GM18873 (cell line): ENCODE data around the gene RERE.
"Not testable (repeated sequence)": the region's sequence is repeated elsewhere in the genome, so short reads cannot be mapped to it uniquely, and the experiment has no call there.

Experiments used
- ATAC-seq: cut with Tn5 transposase; IDR thresholded peaks from one replicate; pipeline ENCODE4 v1.9.1; 2021; ENCODE audit warnings: mild to moderate bottlenecking, moderate library complexity, moderate number of reproducible peaks; ENCODE audit not compliant: unreplicated experiment, low FRiP score

RERE gene

GRCh38 chr1:8398677-8399076, 418.8 kb downstream of the RERE start:
- ATAC-seq, result no peak

DNA sequence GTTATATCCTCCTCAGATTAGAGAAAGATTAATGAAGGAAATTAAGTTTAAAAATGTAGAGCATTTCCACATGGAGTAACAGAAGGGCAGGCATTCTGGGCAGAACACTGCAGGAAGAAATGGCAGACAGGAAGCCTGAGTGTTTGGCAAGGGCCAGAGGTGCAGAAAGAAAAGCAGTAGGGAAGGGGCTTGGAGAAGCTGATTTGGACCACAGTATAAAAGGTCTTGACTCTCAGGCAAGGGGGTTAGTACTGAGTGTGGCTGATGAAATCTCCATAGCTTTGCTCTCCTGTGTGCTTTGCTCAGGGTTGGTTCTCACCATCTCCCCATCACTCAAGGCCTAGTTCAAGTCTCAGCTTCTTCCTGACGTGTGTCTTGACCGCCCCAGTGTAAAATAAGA, 419.4 kb downstream of the RERE start:
- ATAC-seq, result no peak

- peak; percentile 44 for ATAC-seq
Observed at GRCh38 chr1:8397511-8397910, 419.9 kb downstream of the RERE start.

DNA sequence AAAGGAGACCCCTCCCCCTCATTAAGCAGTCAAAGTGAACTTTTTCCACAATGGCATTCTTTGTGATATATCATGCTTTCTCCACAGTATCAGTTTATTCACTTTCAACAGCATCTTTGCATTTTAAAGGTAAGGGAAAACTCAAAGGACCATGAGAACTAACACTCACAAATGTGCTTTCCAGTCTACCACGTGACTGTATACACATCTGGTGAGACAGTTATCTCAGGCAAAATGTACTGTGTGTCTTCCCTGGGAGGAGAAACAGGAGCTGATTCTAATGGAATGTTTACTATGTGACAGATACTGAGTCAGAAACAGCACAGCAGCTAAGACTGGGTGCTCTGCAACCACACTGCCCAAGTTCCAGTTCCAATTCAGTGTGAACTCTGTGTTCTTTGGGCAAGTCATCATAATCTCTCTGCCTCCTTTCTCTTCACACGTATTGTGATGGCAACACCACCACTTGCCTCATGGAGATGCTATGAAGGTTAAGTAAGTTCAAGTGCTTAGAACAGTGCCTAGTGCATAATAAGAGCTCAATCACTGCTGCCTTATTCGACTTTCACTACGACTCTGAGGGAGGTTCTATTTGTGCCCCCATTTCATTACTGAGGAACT, 420.5 kb downstream of the RERE start:
- no peak for ATAC-seq

DNA sequence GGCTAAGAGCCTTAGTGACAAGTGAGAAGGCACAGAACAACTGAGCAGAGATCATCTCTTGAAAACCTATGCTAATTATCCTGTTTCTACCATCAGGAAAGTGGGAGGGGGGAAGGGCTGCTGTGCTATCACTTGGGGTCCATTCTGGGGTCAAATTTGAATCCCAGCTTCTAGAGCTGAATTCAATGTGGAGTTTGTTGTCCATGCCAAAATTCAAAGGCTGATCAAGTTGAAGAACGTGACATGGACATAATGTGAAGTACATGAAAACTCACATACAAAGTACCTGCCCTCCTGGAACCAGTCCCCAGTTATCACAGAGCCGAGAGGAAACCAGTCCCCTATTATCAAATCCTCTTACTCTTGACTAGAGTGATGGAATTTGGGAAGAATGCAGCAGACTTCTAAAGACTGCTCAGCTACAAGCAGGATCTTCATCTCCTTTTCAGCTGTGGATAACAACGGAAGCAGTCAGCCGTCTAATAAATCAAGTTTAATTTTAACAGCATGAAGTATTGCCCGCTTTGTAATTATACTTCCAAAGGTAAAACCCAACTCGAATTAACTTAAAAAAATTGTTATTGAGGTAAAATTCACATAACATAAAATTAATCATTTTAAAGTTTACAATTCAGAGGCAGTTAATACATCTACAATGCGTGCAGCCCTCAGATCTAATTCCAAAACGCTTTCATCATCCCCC, 421.2 kb downstream of the RERE start:
- no peak for ATAC-seq

- ATAC-seq, result peak; percentile 37
Observed at GRCh38 chr1:8395433-8395866, 422.0 kb downstream of the RERE start.

DNA sequence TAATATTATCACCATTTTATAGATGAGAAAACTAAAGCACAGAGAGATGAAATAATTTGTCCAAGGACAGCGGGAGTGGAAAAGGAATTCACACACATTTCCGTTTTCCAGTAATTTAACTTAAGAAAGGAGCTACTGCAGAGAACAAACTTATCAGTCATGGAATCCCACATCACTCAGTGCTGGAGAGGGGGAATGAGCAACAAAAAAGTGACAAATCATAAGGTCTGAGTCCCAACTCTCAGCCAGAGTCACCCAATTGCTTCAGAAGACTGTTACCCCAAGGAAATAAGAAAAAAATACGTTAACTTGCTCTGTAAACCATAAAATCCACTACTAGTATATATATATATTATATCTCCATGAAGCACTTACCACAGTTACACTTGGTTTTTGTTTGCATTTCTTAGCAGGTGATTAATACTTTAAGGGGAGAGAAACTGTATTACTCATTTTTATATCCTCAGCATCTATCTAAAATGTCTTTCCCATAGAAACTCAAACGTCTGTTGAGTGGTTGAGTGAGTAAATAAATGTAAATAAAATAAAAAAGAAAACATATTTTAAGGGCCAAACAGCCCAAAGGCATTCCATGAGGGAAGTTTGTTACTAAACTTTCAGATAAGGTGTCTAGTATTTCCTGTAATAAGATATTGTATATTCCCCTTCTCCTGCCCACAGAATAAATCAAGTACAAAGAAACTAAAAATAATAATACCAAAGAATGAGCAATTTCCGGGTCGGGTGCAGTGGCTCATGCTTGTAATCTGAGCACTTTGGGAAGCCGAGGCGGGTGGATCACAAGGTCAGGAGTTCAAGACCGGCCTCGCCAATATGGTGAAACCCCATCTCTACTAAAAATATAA, 422.8 kb downstream of the RERE start:
- ATAC-seq, result no peak

DNA sequence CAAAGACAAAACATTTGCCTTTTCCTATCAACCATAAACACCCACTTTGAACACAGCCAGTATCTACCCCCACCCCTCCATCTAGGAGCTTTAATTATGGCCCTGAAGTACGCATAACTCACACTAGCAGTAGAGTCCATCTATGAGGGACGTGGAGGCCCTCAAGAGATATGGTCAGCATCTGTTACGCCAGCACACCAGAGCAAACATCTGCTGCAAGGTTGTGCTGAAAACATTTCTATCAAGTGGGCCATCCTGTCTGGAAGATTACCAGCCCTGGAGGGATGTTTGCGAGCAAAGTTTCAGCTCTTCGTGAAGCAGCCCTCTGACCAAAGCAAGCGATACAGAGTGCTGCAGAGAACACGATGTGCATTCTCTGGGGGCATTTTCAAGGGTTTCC, 424.9 kb downstream of the RERE start:
- ATAC-seq, result no peak

DNA sequence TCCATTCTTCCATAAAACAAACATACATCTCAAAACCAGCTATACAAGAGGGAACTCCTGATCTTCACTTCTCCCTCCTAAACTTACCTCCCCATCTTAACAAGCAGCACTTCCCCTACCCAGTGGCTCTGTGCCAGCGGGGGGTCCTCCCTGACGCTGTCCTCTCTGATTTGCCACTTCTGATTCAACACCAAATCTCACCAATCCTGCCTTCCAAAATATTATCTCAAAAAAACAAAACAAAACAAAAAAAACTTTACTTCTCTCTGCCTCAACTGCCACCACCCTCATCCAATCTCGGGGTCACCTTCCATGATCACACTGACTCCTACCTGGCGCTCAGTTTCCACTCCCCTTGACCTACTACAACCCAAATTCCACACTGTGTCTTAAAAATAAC, 426.7 kb downstream of the RERE start:
- no peak for ATAC-seq

- ATAC-seq, result no peak
Observed at GRCh38 chr1:8389958-8390535, 427.4 kb downstream of the RERE start.

DNA sequence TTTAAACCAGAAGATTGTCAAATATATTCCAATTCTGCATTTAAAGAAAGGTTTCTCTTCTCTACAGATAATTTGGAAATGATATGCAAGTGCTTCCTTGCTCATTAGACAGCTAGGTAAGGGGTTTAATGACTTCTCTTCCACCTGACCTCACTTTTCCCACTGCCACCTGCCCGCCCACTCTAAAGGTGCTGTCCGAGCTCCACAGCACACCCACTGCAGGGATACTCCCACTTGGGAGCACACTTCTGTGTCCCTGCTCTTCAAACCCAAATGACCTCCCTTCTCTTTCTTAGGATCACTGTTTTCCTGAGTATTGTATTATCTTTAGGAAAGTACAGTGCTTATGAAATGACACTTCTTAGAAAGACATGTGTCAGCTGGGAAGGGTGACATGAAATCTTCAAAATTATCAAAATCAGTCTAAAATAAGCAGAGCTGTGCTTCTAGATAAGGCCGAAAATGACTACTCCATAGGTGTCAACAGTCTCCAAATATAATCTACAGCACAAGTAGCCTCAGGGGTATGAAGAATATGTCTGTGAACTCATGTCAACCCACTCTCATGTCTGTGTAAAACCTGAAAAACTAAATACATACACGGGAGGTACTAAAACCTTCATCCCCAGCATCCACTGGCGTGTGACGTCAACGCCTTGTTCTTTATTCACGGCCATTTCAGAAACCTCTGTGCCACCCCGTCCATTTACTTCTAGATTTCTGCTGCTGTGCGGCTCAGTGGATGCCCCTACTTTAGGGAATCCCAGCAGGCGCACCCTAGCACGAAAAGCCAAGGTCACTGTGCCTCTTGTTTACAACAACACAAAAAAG, 428.5 kb downstream of the RERE start:
- ATAC-seq, result no peak

DNA sequence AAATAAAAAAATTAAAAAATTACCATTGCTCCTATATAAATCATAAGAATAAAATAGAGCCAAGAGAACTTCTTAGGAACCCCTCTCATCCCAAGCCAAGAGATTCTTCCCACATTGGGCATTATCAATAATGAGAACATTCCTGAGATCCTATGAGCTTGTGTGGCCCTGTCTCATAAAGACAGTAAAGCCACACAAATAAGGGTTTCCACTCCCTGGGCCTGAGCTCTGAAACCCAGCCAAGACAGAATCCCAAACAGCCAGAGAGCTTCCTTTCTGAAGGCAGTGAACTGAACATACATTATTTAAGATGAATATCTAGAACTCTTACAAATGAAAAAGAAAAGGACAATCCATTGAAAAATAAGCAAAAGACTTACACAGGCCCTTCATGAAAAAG, 431.2 kb downstream of the RERE start:
- no peak for ATAC-seq

- ATAC-seq, result no peak
Observed at GRCh38 chr1:8384577-8384976, 432.9 kb downstream of the RERE start.

DNA sequence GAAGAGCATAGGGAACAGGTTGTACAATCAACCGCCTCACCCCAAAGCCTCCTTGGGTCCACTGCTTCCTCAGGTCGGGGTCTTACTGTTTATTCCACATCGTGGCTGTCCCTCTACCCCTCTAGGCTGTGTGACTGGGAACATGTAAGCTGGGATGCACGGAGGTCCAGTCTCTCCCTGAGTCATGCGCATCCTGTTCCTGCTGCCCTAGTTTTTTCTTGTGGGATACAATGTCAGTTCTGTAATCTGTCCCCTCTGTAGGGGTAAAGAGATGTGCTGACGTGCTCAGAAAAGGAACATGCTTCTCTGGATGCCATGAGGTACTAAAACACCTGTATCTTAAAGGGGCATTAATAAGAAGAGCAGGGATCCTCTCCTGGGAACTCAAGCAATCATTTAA, 433.4 kb downstream of the RERE start:
- ATAC-seq, result no peak

DNA sequence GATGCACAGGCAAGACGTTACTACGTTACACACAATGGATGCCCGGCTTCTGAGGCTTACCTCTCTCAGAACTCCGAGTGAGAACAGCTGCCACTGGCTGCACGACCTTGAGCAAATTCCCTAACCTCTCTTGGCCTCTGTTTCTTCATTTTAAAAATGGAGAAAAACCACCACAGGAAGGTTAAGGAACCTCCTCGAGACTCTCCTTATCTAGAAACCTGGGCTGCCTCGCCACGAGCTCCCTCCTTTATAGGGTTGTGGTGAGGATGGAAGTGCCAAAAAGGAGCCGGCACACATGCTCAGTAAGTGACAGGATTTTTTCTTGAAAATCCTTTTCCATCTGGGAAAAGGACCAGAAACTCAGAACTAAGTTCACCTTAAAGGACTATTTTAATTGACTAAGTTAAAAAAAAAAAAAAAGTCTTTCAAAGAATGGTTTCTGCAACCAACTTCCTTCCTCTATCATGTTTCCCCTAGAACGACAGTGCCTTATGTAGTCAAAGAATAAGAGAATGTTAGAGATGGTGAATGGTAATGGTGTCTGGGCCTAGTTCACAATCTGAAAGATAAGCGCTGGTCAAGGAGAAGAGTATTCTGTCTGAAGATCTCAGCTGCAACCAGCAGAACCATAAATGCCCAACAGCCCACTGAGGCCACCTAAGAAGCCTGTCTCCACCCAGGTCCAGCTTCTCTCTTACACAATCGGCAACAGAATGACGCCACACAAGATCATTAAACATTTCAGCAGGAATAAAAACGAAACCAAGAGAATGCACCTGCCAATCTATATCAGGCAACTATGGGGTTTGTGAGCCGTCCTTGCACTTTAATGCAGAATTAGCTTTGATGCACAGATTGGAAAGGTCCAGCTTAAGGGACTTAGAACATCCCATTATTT, 434.6 kb downstream of the RERE start:
- no peak for ATAC-seq

GRCh38 chr1:8382051-8382505, 435.4 kb downstream of the RERE start:
- no peak for ATAC-seq

GRCh38 chr1:8381618-8382017, 435.8 kb downstream of the RERE start:
- ATAC-seq, result no peak

GRCh38 chr1:8380310-8380709, 437.1 kb downstream of the RERE start:
- ATAC-seq, result not testable (repeated sequence)

GRCh38 chr1:8379513-8380186, 437.8 kb downstream of the RERE start:
- no peak for ATAC-seq
